CD4-positive, alpha-beta memory T cell (primary cell): Measurements from ENCODE around the gene KIAA1755. TPM values are rescaled to one million over a fixed set of nuclear protein-coding genes. Genes with fewer than 3 reads are reported as not detected.

Source experiments
- CTCF ChIA-PET: fragments of 350-600 bp; sonication (Branson Sonifier 250); formaldehyde crosslinking; loops from one replicate; lab custom pipeline; 2021; ENCODE audit warnings: inconsistent platforms; ENCODE audit not compliant: partially characterized antibody; lab: Charles Lee
- POLR2A ChIA-PET: fragments of 350-600 bp; sonication (Branson Sonifier 250); formaldehyde crosslinking; loops from one replicate; lab custom pipeline; 2021; ENCODE audit not compliant: partially characterized antibody; lab: Charles Lee
- DNase-seq, 5 donors: peaks; one replicate each; pipeline versions ENCODE4 v3.0.0 to v3.0.0-alpha.2; 2020 to 2022; ENCODE audit warnings: mixed read lengths in 1 of 5
- H3K27ac ChIP-seq: one replicate; pipeline ENCODE4 v1.7.0; 2013; ENCODE audit warnings: low read depth, low read length
- H3K27me3 ChIP-seq: 2 replicates; pipeline ENCODE4 v1.7.0; 2013; ENCODE audit warnings: mild to moderate bottlenecking, low read length, moderate library complexity; ENCODE audit not compliant: insufficient read depth
- H3K36me3 ChIP-seq: 2 replicates; pipeline ENCODE4 v1.7.0; 2013; ENCODE audit warnings: mild to moderate bottlenecking, low read length, moderate library complexity; ENCODE audit not compliant: insufficient read depth
- H3K4me1 ChIP-seq: 2 replicates; pipeline ENCODE4 v1.7.0; 2013; ENCODE audit warnings: mild to moderate bottlenecking, low read length, moderate library complexity; ENCODE audit not compliant: insufficient read depth
- H3K4me3 ChIP-seq, 2 donors: one replicate each; pipeline ENCODE4 v1.7.0; 2013; ENCODE audit warnings: low read length in 2 of 2, mild to moderate bottlenecking in 1 of 2
- H3K9me3 ChIP-seq, 2 donors: one replicate each; pipeline ENCODE4 v1.7.0; 2013; ENCODE audit warnings: low read length in 2 of 2, control low read depth in 1 of 2; ENCODE audit not compliant: control insufficient read depth in 1 of 2
- H3K27ac Mint-ChIP-seq, 7 donors: one replicate each; pipeline ENCODE4 v1.8.0; 2020 to 2021; ENCODE audit warnings: mixed read lengths in 7 of 7, mild to moderate bottlenecking in 6 of 7, inconsistent platforms in 3 of 7, moderate library complexity in 3 of 7
- H3K27me3 Mint-ChIP-seq, 2 donors: one replicate each; pipeline ENCODE4 v1.8.0; 2020 to 2021; ENCODE audit warnings: mixed read lengths in 2 of 2
- H3K36me3 Mint-ChIP-seq, 2 donors: one replicate each; pipeline ENCODE4 v1.8.0; 2020 to 2021; ENCODE audit warnings: mixed read lengths in 2 of 2, inconsistent platforms in 1 of 2, mild to moderate bottlenecking in 1 of 2
- H3K4me1 Mint-ChIP-seq, 4 donors: one replicate each; pipeline ENCODE4 v1.8.0; 2020 to 2021; ENCODE audit warnings: mixed read lengths in 4 of 4, mild to moderate bottlenecking in 1 of 4
- H3K4me3 Mint-ChIP-seq, 8 donors: one replicate each; pipeline ENCODE4 v1.8.0; 2020 to 2021; ENCODE audit warnings: mixed read lengths in 8 of 8, mild to moderate bottlenecking in 7 of 8, moderate library complexity in 6 of 8, inconsistent platforms in 3 of 8
- H3K9me3 Mint-ChIP-seq, 8 donors: one replicate each; pipeline ENCODE4 v1.8.0; 2020 to 2021; ENCODE audit warnings: mixed read lengths in 8 of 8, mild to moderate bottlenecking in 5 of 8, inconsistent platforms in 3 of 8, moderate library complexity in 1 of 8
- intact Hi-C: fragments of 100-400 bp; cut with micrococcal nuclease; formaldehyde crosslinking; loops from one replicate; pipeline ENCODE4 v1.15.1; 2023
- polyA plus RNA-seq, 2 donors: library from polyadenylated mRNA; unstranded; fragments of 300-500 nt; fragmentation: Illumina TruSeq; gene quantifications; one replicate each; pipeline ENCODE4 v1.2.3, GENCODE V29; 2021
- total RNA-seq, 2 experiments: library from RNA; stranded (reverse); gene quantifications; one replicate each; pipeline ENCODE4 v1.2.3, GENCODE V29; 2021

The KIAA1755 gene
- total and polyA plus RNA-seq, 4 experiments from 2014 or later = not detected

DNA sequence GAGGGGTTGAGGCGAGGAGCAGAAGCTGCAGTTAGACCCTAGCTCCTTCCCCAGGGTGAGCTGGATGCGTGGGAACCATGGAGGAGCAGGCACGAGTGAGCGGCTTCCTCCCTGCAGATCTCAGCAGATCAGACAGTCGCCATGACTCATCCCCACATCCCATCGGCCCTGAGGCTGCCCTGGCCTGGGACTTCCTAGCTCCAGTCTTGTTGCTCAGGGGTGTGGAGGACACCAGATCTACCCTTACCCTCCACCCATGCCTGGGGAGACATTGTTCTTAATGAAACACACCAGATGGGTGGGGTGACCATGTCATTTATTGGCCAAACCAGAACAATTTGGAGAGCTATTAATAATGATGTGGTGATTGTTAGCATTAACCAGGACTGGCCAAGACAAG is 59.2 kb downstream of the KIAA1755 start:
- Histone ChIP-seq H3K4me3 (no peak overlapping the region), H3K36me3 (no peaks in the 10 kb centered on the region), H3K27me3 (peaks cover 3% of the 10 kb centered on the region), H3K4me1 (no peaks in the 10 kb centered on the region), H3K9me3 (no peaks in the 10 kb centered on the region), H3K27ac (no peak overlapping the region)
- no peak for DNase-seq
- intact Hi-C loops = no loop called here
- Mint-ChIP-seq H3K4me1 (no peaks in the 10 kb centered on the region), H3K9me3 (no peaks in the 10 kb centered on the region), H3K4me3 (no peak overlapping the region), H3K36me3 (no peaks in the 10 kb centered on the region), H3K27ac (no peak overlapping the region), H3K27me3 (peaks cover 4 to 5% of the 10 kb centered on the region in 2 donors)
- POLR2A ChIA-PET = no interaction called here
- CTCF ChIA-PET = interaction anchor here (0.8 kb wide), 1 partner anchor 18 kb away, joined by 3 read pairs; no protein-coding TSS in a partner anchor

DNA sequence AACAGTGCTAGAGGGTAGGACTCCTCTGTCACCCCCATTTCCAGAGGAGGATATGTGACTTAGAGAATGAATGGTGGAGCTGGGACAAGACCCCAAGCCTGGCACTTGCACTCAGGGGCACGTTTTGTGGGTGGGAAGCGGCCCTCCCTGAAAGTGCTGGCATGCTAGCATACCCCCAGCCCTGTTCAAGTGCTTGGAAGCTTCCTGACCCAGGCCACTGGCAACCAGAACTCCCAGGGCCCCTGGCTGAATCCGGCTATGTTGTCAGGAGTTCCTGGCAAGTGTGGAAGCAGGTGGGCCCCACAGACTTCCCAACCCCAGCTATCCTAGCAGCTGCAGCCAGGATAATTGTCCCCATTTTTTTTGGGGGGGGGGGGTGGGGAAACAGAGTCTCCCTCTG is 59.9 kb downstream of the KIAA1755 start:
- H3K4me1 ChIP-seq = no peaks in the 10 kb centered on the region
- POLR2A ChIA-PET = no interaction called here
- CTCF ChIA-PET = no interaction called here
- no peak for DNase-seq
- H3K27me3 ChIP-seq = peaks cover 3% of the 10 kb centered on the region
- no peak overlapping the region for H3K4me3 ChIP-seq
- H3K27me3 Mint-ChIP-seq = peaks cover 5 to 6% of the 10 kb centered on the region in 2 donors
- H3K9me3 ChIP-seq = no peaks in the 10 kb centered on the region
- no peak overlapping the region for H3K4me3 Mint-ChIP-seq
- no peak overlapping the region for H3K27ac ChIP-seq
- H3K36me3 Mint-ChIP-seq = no peaks in the 10 kb centered on the region
- no peaks in the 10 kb centered on the region for H3K36me3 ChIP-seq
- no peaks in the 10 kb centered on the region for H3K9me3 Mint-ChIP-seq
- no peaks in the 10 kb centered on the region for H3K4me1 Mint-ChIP-seq
- H3K27ac Mint-ChIP-seq = no peak overlapping the region
- intact Hi-C loops = no loop called here

DNA sequence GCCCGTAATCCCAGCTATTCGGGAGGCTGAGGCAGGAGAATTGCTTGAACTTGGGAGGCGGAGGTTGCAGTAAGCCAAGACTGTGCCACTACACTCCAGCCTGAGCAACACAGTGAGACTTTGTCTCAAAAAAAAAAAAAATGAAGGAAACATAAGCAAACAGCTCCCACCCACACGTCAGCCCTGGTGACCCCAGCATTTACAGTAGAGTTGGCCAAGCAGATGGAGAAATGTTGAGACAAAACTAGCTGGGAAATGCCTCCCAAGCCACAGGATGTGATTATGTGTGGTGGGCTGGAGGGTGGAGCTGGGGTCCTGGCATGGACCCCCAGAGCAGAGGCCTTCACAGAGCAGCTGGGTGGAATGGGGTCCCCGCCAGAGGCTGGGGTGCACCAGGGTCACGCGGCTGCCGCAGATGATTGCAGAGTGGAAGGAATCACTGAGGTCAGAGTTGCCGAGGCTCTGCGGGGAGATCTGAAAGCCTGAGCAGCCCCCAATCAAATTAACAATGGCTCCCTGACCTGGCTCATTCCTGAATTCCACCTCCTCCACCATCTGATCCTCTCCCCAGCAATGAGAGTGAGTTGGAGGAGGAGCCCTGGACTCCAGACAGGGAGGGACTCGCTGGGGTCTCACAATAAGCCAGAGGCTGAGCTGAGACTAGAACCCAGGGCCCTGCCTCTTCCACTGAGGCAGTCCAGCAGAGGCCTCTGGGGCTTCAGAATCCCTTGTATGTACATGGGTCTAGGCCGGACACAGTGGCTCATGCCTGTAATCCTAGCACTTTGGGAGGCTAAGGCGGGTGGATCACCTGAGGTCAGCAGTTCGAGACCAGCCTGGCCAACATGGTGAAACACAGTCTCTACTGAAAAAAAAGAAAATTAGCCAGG is 60.8 kb downstream of the KIAA1755 start:
- no peaks in the 10 kb centered on the region for H3K36me3 ChIP-seq
- Mint-ChIP-seq H3K27ac (no peak overlapping the region), H3K36me3 (no peaks in the 10 kb centered on the region), H3K4me1 (no peaks in the 10 kb centered on the region), H3K27me3 (peaks cover 6% of the 10 kb centered on the region in 2 donors), H3K9me3 (no peaks in the 10 kb centered on the region), H3K4me3 (no peak overlapping the region)
- H3K27ac ChIP-seq = no peak overlapping the region
- H3K9me3 ChIP-seq = no peaks in the 10 kb centered on the region
- ChIA-PET CTCF (interaction anchor here (2.6 kb wide), 1 partner anchor 22 kb away, joined by 8 read pairs; no protein-coding TSS in a partner anchor), POLR2A (no interaction called here)
- peaks cover 3% of the 10 kb centered on the region for H3K27me3 ChIP-seq
- H3K4me3 ChIP-seq = no peak overlapping the region
- no peaks in the 10 kb centered on the region for H3K4me1 ChIP-seq
- DNase-seq = no peak
- intact Hi-C loops = no loop called here

DNA sequence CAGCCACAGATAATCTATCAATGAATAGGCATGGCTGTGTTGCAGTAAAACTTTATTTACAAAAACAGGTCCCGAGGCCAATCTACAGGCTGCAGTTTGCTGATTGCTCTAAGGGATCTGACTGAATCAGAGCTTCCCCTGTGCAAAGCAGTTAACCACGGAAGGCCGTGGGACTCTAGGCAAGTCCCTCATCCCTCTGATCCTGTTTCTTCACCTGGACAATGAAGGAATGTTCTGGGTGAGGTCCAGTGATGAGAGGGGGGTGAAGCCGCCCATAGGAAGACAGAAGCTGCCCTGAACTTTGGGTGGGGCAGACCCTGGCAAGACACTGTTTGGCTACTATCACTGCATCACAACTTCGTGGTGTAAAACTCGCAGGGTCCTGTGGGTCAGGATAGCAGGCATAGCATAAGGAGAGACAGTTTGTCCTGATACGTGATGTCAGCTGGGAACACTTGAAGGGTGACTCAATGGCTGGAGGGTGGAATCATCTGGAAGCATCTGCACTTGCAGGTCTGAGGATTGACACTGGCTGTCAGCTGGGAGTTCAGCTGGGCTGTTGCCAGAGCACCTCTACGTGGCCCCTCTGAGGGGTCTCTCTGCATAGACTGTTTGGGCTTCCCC is 62.2 kb downstream of the KIAA1755 start:
- Mint-ChIP-seq H3K27ac (no peak overlapping the region), H3K36me3 (no peaks in the 10 kb centered on the region), H3K4me3 (no peak overlapping the region), H3K4me1 (no peaks in the 10 kb centered on the region), H3K9me3 (no peaks in the 10 kb centered on the region), H3K27me3 (peaks cover 6 to 9% of the 10 kb centered on the region in 2 donors)
- ChIA-PET CTCF (interaction anchor here (2.6 kb wide), 1 partner anchor 23 kb away, joined by 8 read pairs; no protein-coding TSS in a partner anchor), POLR2A (no interaction called here)
- no peak overlapping the region for H3K4me3 ChIP-seq
- no peak overlapping the region for H3K27ac ChIP-seq
- peaks cover 3% of the 10 kb centered on the region for H3K27me3 ChIP-seq
- no peaks in the 10 kb centered on the region for H3K36me3 ChIP-seq
- H3K9me3 ChIP-seq = no peaks in the 10 kb centered on the region
- H3K4me1 ChIP-seq = no peaks in the 10 kb centered on the region
- no peak for DNase-seq
- intact Hi-C loops = no loop called here

DNA sequence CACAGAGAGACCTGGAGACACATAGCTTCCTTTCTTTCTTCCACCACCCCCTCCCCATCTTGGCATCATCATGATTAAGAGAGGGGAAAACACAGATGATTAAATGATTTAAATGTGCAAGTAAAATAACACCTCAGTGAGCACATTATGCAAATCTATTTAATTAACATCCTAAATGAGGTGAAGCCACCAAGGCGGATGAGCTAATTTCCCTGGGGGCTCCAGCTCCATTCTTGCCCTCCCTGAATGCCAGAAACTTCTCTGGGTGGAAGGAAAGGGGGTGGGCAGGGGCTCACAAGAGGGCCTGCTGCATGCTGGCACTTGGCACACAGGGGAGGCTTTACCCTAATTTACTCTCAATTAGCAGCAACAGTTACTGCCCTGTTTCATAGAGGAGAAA is 62.9 kb downstream of the KIAA1755 start:
- Histone ChIP-seq H3K4me3 (no peak overlapping the region), H3K27me3 (peaks cover 2% of the 10 kb centered on the region), H3K27ac (no peak overlapping the region), H3K36me3 (no peaks in the 10 kb centered on the region), H3K9me3 (no peaks in the 10 kb centered on the region), H3K4me1 (no peaks in the 10 kb centered on the region)
- POLR2A ChIA-PET = no interaction called here
- Mint-ChIP-seq H3K9me3 (no peaks in the 10 kb centered on the region), H3K27ac (no peak overlapping the region), H3K27me3 (peaks cover 6 to 11% of the 10 kb centered on the region in 2 donors), H3K36me3 (no peaks in the 10 kb centered on the region), H3K4me3 (no peak overlapping the region), H3K4me1 (no peaks in the 10 kb centered on the region)
- no peak for DNase-seq
- CTCF ChIA-PET = interaction anchor here (2.6 kb wide), 1 partner anchor 24 kb away, joined by 8 read pairs; no protein-coding TSS in a partner anchor
- intact Hi-C loops = no loop called here

DNA sequence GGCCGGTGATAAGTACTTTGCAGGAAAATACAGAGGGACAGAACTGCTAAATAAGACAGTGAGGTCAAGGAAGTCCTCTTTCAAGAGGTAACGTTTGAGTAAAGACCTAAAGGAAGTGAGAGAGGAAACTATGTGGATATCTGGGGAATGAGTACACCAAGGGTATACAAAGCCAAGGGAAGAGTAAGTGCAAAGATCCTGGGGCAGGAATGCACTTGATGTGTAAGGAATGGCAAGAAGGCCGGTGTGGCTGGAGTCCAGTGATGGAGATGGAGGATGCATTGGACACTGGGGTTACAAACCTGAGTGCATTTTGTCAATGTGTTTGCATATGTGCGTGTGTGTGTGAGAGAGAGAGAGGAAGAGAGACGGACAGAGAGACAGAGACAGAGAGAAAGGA is 63.3 kb downstream of the KIAA1755 start:
- Mint-ChIP-seq H3K36me3 (no peaks in the 10 kb centered on the region), H3K27ac (no peak overlapping the region), H3K27me3 (peaks cover 6 to 9% of the 10 kb centered on the region in 2 donors), H3K4me1 (no peaks in the 10 kb centered on the region), H3K9me3 (no peaks in the 10 kb centered on the region), H3K4me3 (no peak overlapping the region)
- Histone ChIP-seq H3K4me3 (no peak overlapping the region), H3K27ac (no peak overlapping the region), H3K36me3 (no peaks in the 10 kb centered on the region), H3K4me1 (no peaks in the 10 kb centered on the region), H3K9me3 (no peaks in the 10 kb centered on the region), H3K27me3 (no peaks in the 10 kb centered on the region)
- intact Hi-C loops = no loop called here
- no peak for DNase-seq
- CTCF ChIA-PET = interaction anchor here (1.2 to 2.6 kb wide), 3 partner anchors 8 to 27 kb away, joined by 3 to 8 read pairs (median 3); no protein-coding TSS in a partner anchor
- POLR2A ChIA-PET = no interaction called here

DNA sequence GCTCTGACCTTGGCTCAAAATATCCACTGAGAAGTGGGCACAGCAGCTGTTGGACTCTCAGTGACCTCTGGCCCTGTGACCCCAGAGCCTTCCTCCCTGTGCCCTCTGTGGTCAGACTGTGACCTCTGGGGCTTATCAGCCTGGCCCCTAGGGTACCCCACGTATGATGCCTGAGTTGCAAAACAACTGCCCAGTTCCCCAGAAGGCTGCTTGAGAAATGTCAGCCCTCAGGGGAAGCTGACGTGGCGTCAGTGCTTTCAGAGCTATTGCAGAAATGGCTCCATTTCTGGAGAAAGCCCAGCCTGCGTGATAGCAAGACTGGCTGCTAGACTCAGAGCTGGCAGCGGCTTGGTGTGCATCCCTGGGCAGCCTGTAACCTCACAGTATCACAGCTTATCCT is 63.9 kb downstream of the KIAA1755 start:
- Mint-ChIP-seq H3K27me3 (peaks cover 4 to 6% of the 10 kb centered on the region in 2 donors), H3K36me3 (no peaks in the 10 kb centered on the region), H3K4me1 (no peaks in the 10 kb centered on the region), H3K4me3 (no peak overlapping the region), H3K27ac (no peak overlapping the region), H3K9me3 (no peaks in the 10 kb centered on the region)
- Histone ChIP-seq H3K4me1 (no peaks in the 10 kb centered on the region), H3K27ac (no peak overlapping the region), H3K4me3 (no peak overlapping the region), H3K9me3 (no peaks in the 10 kb centered on the region), H3K36me3 (no peaks in the 10 kb centered on the region), H3K27me3 (no peaks in the 10 kb centered on the region)
- ChIA-PET CTCF (interaction anchor here (1.2 to 1.4 kb wide), 3 partner anchors 8 to 28 kb away, joined by 3 read pairs; no protein-coding TSS in a partner anchor), POLR2A (no interaction called here)
- intact Hi-C loops = no loop called here
- DNase-seq = no peak
